T-cell (primary cell): ENCODE results near the gene ADCY10. TPM values are rescaled to one million over a fixed set of nuclear protein-coding genes. Genes with fewer than 3 reads are reported as not detected.

ENCODE experiments used
- ATAC-seq, 4 experiments: fragments of 200-7000 bp in 3 of 4; fragments of 150-1000 bp in 1 of 4; cut with Tn5 transposase; replicated peaks in 1 of 4; 1 replicate in 3 of 4; 2 replicates in 1 of 4; pipeline ENCODE4 v1.10.0; 2021; ENCODE audit warnings: moderate library complexity in 3 of 4, mild to moderate bottlenecking in 2 of 4, moderate number of reproducible peaks in 1 of 4
- CTCF ChIA-PET, 2 donors: fragments of 300-600 bp; sonication (Branson Sonifier 250); formaldehyde crosslinking; loops; one replicate each; lab custom pipeline; 2022; ENCODE audit warnings: antibody characterized with exemption in 2 of 2; lab: Charles Lee
- POLR2A ChIA-PET, 2 donors: fragments of 300-600 bp; sonication (Branson Sonifier 250); formaldehyde crosslinking; loops; one replicate each; lab custom pipeline; 2022; ENCODE audit warnings: antibody characterized with exemption in 2 of 2; lab: Charles Lee
- DNase-seq, 35 experiments: peaks; one replicate each; pipeline versions ENCODE4 v3.0.0 to v3.0.0-alpha.2; 2013 to 2023
- H3K27ac ChIP-seq: one replicate; pipeline ENCODE4 v1.5.1; 2013; ENCODE audit warnings: low read length
- H3K27me3 ChIP-seq, 2 experiments: replicated peaks in 1 of 2; 1 replicate in 1 of 2; 2 replicates in 1 of 2; pipeline versions ENCODE4 v1.6.1 to v1.7.0; 2013; ENCODE audit warnings: low read length in 1 of 2, mixed read lengths in 1 of 2; ENCODE audit not compliant: control insufficient read depth in 2 of 2, insufficient read depth in 2 of 2; ENCODE audit errors: extremely low read depth in 1 of 2
- H3K36me3 ChIP-seq, 2 donors: 1 replicate in 1 of 2; 2 replicates in 1 of 2; pipeline versions ENCODE4 v1.6.1 to v1.7.0; 2013; ENCODE audit warnings: low read length in 1 of 2; ENCODE audit not compliant: control insufficient read depth in 2 of 2, insufficient read depth in 1 of 2; ENCODE audit errors: extremely low read depth in 1 of 2
- H3K4me1 ChIP-seq, 2 experiments: 1 replicate in 1 of 2; 2 replicates in 1 of 2; pipeline versions ENCODE4 v1.6.1 to v1.7.0; 2013; ENCODE audit warnings: low read length in 2 of 2, mixed read lengths in 1 of 2; ENCODE audit not compliant: insufficient read depth in 2 of 2, control insufficient read depth in 1 of 2; ENCODE audit errors: extremely low read depth in 1 of 2
- H3K4me3 ChIP-seq, 2 donors: 1 replicate in 1 of 2; 2 replicates in 1 of 2; pipeline versions ENCODE4 v1.5.1 to v1.7.0; 2013; ENCODE audit warnings: mild to moderate bottlenecking in 2 of 2, low read length in 1 of 2, moderate library complexity in 1 of 2; ENCODE audit not compliant: control insufficient read depth in 1 of 2; ENCODE audit errors: extremely low read depth in 1 of 2
- H3K9me3 ChIP-seq: 2 replicates; pipeline ENCODE4 v1.7.0; 2013
- H3K27ac Mint-ChIP-seq, 2 donors: one replicate each; pipeline ENCODE4 v1.8.0; 2020 to 2021; ENCODE audit warnings: mild to moderate bottlenecking in 2 of 2, mixed read lengths in 2 of 2
- H3K27me3 Mint-ChIP-seq, 2 donors: one replicate each; pipeline ENCODE4 v1.8.0; 2021 to 2022; ENCODE audit warnings: mixed read lengths in 2 of 2
- H3K36me3 Mint-ChIP-seq: one replicate; pipeline ENCODE4 v1.8.0; 2021; ENCODE audit warnings: mixed read lengths
- H3K4me1 Mint-ChIP-seq, 3 donors: one replicate each; pipeline ENCODE4 v1.8.0; 2020 to 2022; ENCODE audit warnings: mixed read lengths in 3 of 3, mild to moderate bottlenecking in 1 of 3
- H3K4me3 Mint-ChIP-seq, 3 donors: one replicate each; pipeline ENCODE4 v1.8.0; 2020 to 2022; ENCODE audit warnings: mild to moderate bottlenecking in 3 of 3, mixed read lengths in 3 of 3, moderate library complexity in 3 of 3
- H3K9me3 Mint-ChIP-seq, 3 donors: one replicate each; pipeline ENCODE4 v1.8.0; 2020 to 2022; ENCODE audit warnings: mixed read lengths in 3 of 3
- WGBS: methylation state at CpG from one replicate; pipeline ENCODE4 v1.1.5; 2013; ENCODE audit warnings: missing lambda C conversion rate; ENCODE audit not compliant: insufficient coverage; 5-methylcytosine and 5-hydroxymethylcytosine counted together
- total RNA-seq, 35 experiments: library from RNA in 6 of 35; stranded (reverse) in 6 of 35; fragments of 120-200 nt in 1 of 35; gene quantifications; one replicate each; pipeline versions ENCODE4 v1.2.1 to v1.2.4 and lab custom pipeline; 2013 to 2026

Gene ADCY10
- total RNA-seq, 5 donors from 2014 or later (not counting 1 experiment from before 2014, with no cell fraction given) = 0.06 to 0.82 (median 0.44) TPM

- Mint-ChIP-seq H3K9me3 (no peaks in the 10 kb centered on the region), H3K27me3 (peaks cover 0 to 2% of the 10 kb centered on the region in 2 donors), H3K36me3 (no peaks in the 10 kb centered on the region), H3K4me3 (no peak overlapping the region), H3K27ac (no peak overlapping the region), H3K4me1 (no peaks in the 10 kb centered on the region)
- Histone ChIP-seq H3K4me1 (no peaks in the 10 kb centered on the region), H3K27me3 (peaks cover 0 to 5% of the 10 kb centered on the region in 2 experiments), H3K9me3 (no peaks in the 10 kb centered on the region), H3K36me3 (no peaks in the 10 kb centered on the region), H3K4me3 (no peak overlapping the region), H3K27ac (no peak overlapping the region)
- DNase-seq (no peak), ATAC-seq (no peak)
- POLR2A ChIA-PET = no interaction called here
- CTCF ChIA-PET = no interaction called here
Observed at GRCh38 chr1:167860231-167860923, 53.6 kb downstream of the ADCY10 start.

- ChIA-PET POLR2A (no interaction called here), CTCF (no interaction called here)
- no peak overlapping the region for H3K27ac Mint-ChIP-seq
- H3K4me1 Mint-ChIP-seq = no peaks in the 10 kb centered on the region
- no peaks in the 10 kb centered on the region for H3K4me1 ChIP-seq
- no peak overlapping the region for H3K27ac ChIP-seq
- no peak for ATAC-seq
- H3K4me3 ChIP-seq = no peak overlapping the region
- no peak overlapping the region for H3K4me3 Mint-ChIP-seq
- no peaks in the 10 kb centered on the region for H3K9me3 Mint-ChIP-seq
- no peaks in the 10 kb centered on the region for H3K9me3 ChIP-seq
- H3K36me3 Mint-ChIP-seq = no peaks in the 10 kb centered on the region
- DNase-seq = no peak
- 85% methylated on average over 4 of the region's 7 CpGs for WGBS
- no peaks in the 10 kb centered on the region for H3K27me3 Mint-ChIP-seq
- no peaks in the 10 kb centered on the region for H3K27me3 ChIP-seq
- H3K36me3 ChIP-seq = no peaks in the 10 kb centered on the region
Observed at GRCh38 chr1:167856711-167857418, 57.1 kb downstream of the ADCY10 start.

GRCh38 chr1:167854184-167854583 lies 59.8 kb downstream of the ADCY10 start:
- no peaks in the 10 kb centered on the region for H3K9me3 ChIP-seq
- CTCF ChIA-PET = no interaction called here
- Mint-ChIP-seq H3K27ac (no peak overlapping the region), H3K4me1 (no peaks in the 10 kb centered on the region), H3K9me3 (no peaks in the 10 kb centered on the region), H3K4me3 (no peak overlapping the region), H3K36me3 (no peaks in the 10 kb centered on the region), H3K27me3 (peaks cover 0 to 4% of the 10 kb centered on the region in 2 donors)
- H3K4me3 ChIP-seq = no peak overlapping the region
- no peaks in the 10 kb centered on the region for H3K4me1 ChIP-seq
- H3K27me3 ChIP-seq = no peaks in the 10 kb centered on the region
- POLR2A ChIA-PET = no interaction called here
- DNase-seq = no peak
- no peak overlapping the region for H3K27ac ChIP-seq
- no peaks in the 10 kb centered on the region for H3K36me3 ChIP-seq
- no peak for ATAC-seq
- WGBS = 79% methylated on average over 5 of the region's 5 CpGs

GRCh38 chr1:167849666-167850065 lies 64.3 kb downstream of the ADCY10 start:
- Mint-ChIP-seq H3K4me3 (no peak overlapping the region), H3K27me3 (peaks cover 0 to 4% of the 10 kb centered on the region in 2 donors), H3K27ac (no peak overlapping the region), H3K36me3 (no peaks in the 10 kb centered on the region), H3K4me1 (no peaks in the 10 kb centered on the region), H3K9me3 (no peaks in the 10 kb centered on the region)
- no peak overlapping the region for H3K27ac ChIP-seq
- H3K36me3 ChIP-seq = no peaks in the 10 kb centered on the region
- H3K4me3 ChIP-seq = no peak overlapping the region
- H3K9me3 ChIP-seq = no peaks in the 10 kb centered on the region
- ChIA-PET POLR2A (no interaction called here), CTCF (no interaction called here)
- H3K27me3 ChIP-seq = no peaks in the 10 kb centered on the region
- H3K4me1 ChIP-seq = no peaks in the 10 kb centered on the region
- WGBS = 89% methylated on average over 3 of the region's 7 CpGs
- ATAC-seq (no peak), DNase-seq (no peak)

- Histone ChIP-seq H3K36me3 (no peaks in the 10 kb centered on the region), H3K27me3 (no peaks in the 10 kb centered on the region), H3K27ac (no peak overlapping the region), H3K9me3 (no peaks in the 10 kb centered on the region), H3K4me3 (no peak overlapping the region), H3K4me1 (no peaks in the 10 kb centered on the region)
- CTCF ChIA-PET = no interaction called here
- Mint-ChIP-seq H3K36me3 (no peaks in the 10 kb centered on the region), H3K9me3 (no peaks in the 10 kb centered on the region), H3K4me3 (no peak overlapping the region), H3K27me3 (peaks cover 0 to 9% of the 10 kb centered on the region in 2 donors), H3K27ac (no peak overlapping the region), H3K4me1 (no peaks in the 10 kb centered on the region)
- ATAC-seq (no peak), DNase-seq (no peak)
- WGBS = 96% methylated on average over 3 of the region's 5 CpGs
- POLR2A ChIA-PET = no interaction called here
Observed at GRCh38 chr1:167842872-167843271, 71.1 kb downstream of the ADCY10 start.

GRCh38 chr1:167841530-167841929 lies 72.4 kb downstream of the ADCY10 start:
- Mint-ChIP-seq H3K27me3 (peaks cover 0 to 9% of the 10 kb centered on the region in 2 donors), H3K27ac (no peak overlapping the region), H3K4me3 (no peak overlapping the region), H3K4me1 (no peaks in the 10 kb centered on the region), H3K36me3 (no peaks in the 10 kb centered on the region), H3K9me3 (no peaks in the 10 kb centered on the region)
- Histone ChIP-seq H3K4me3 (no peak overlapping the region), H3K4me1 (no peaks in the 10 kb centered on the region), H3K36me3 (no peaks in the 10 kb centered on the region), H3K9me3 (no peaks in the 10 kb centered on the region), H3K27me3 (no peaks in the 10 kb centered on the region), H3K27ac (no peak overlapping the region)
- CTCF ChIA-PET = no interaction called here
- no CpG with 5 or more reads among the region's 3 CpGs for WGBS
- no peak for ATAC-seq
- POLR2A ChIA-PET = no interaction called here
- no peak for DNase-seq
